Measurements from ENCODE around the gene GFI1.
"Not testable (repeated sequence)": the region's sequence is repeated elsewhere in the genome, so short reads cannot be mapped to it uniquely, and the experiment has no call there.

Gene GFI1

DNA sequence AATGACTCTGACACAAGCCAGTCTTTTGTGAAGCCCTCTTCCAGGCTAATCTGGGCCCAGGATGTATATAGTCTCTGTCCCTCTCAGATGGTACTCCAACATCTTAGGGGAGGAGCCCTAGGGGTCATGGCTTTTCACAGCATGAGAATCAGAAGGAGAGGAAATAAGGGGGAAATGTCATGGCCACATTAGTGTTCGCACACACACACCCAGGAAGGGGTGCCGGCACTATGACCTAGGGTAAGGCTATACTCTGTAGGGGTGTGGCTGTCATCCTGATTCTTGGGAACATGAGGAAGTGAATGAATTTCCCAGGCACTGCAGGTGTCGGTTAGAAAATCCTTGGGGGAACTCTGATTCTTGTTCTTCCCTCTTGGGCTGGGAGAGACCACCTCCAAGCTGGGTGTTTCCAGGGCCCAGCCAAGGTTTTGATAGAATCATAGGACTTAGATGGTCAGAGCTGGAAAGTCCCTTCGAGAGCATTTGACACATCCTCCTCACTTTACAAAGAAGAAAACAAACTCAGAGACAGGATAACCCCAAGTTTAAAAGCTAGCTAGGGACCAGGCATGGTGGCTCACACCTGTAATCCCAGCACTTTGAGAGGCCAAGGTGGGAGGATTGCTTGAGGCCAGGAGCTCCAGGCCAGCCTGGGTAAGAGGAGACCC, 22.0 kb downstream of the GFI1 start:
- no peak for DNase-seq

DNA sequence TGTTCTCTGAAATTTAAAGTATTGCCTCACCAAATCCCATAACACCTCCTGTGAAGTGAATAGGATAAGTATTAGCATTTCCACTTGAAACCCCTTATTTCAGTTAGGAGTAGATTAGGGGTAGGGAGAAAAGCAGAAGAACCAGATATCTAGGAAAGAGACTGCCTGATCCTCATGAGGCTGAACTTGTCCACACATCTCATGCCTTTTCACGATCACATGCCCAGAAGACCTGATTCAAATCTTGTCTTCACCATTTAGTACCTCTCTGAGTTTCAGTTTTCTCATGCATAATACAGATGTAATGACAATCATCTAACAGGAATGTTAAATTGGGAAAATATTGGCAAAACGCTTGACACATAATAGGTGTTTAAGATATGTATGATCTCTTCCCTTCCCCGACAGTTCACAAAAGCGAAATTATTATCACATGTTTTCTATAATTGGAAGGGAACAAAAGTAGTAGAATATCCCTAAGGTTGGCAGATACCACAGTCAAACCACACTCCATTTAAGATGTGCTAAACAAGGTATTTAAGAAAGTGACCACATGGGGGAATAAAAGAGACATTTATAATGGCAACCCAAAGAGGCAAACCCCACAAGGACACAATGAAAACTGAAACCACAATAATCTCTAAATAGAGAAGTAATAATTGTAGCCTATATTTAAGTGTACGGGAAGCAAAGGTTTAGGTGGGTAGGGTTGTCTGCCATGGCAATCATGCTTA, 25.2 kb downstream of the GFI1 start:
- peak in 1 of 5 experiments; percentile 24 for DNase-seq

DNA sequence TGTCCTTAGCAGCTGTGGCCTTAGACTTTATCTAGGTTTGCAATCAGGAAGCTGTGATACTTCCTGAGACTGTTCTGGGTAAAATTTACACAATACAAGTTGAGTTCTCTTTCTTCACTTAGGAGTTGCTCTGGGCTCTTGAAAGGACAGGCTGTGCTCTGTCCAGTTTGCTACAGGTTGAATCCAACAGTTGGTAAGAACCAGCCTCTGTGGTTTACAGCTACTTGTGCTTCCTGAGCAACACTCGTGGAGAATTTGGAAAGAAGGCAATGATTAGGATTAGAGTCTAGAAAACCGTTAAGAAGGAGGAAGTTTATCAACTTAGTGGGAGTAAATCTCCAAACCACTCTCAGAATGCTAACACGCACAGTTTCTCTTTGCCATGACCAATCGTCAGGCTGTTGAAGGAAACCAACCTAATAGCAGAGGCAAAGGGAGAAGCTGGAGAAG, 26.8 kb downstream of the GFI1 start:
- DNase-seq, result peak in 1 of 5 experiments; percentile 25

DNA sequence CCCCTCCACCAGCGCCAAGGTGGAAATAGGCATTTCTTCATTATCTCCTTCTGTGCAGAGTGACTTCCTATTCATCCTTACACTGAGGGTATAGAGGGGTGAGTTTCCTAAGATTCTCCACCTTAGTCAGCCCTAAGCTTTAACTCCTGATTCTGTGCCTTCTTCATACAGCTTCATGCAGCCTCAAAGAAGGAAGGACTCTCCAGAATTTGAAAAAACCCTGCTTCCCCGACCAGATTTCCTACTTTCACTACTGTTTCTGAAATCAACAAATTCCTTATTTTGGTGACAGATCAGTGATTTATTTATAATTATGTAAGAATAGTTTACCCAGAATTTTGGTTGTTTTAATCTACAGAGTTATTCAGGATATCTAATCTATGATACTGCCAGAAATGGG, 28.6 kb downstream of the GFI1 start:
- no peak for DNase-seq

DNA sequence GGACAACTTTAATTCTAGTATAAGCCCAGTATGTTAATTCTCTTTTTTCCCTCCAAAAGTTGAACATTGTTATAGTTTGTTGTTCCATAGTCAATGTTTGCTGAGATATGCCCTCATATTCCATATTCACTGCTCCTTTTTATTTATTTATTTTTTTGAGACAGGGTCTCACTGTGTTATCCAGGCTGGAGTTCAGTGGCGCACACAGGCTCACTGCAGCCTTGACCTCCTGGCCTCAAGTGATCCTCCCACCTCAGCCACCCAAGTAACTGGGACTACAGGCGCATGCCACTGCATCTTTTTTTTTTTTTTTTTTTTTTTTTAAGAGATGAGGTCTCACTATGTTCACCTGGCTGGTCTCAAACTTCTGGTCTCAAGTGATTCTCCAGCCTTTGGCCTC, 38.7 kb downstream of the GFI1 start:
- DNase-seq, result no peak

DNA sequence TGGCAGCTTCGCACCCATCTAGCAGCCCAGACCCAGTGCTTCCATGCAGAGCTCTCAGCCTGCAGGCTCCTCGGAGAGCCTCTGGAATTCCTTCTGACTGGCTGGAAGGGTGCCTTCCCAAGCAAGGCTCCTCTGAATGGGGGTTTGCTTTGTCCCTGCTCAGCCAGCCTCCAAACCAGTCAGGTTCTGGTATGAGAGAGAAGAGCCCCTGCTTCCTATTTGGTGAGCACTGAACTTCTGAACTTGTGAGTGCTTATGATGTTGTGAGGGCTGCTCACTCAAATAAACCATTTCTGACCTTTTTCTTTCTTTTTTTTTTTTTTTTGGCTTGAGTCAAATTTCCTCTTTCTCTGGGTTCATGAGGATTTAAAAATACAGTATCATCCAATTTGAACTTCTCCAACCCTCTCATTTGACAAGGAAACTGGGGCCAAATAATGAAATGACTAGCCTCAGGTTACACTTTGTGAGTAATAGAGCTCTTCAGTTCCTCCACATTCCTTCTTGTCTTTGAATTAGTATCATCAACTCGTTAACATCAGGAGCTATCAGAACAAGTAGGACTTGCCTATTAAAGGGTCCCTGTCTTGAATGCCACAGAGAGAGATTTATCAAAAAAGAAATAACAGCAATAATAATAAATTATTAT, 39.6 kb downstream of the GFI1 start:
- no peak for DNase-seq

DNA sequence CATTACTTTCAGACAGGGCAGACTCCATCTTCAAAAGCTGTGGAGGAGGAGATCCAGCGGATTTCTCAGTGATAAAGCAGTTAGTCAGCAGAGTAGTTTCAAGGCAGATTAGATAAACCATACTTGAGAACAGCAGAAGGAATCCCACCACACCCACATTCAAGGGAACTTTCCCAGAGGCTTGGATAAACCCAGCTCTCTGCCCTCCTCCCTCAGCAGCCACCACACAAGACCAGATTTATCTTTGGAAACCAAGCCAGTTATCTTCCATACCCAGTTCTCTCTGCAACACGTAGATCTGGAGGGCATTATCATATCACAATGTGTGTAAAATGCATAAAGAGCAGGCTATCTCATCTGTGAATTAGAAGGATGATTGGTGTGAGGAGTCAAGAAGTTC, 40.2 kb downstream of the GFI1 start:
- DNase-seq, result no peak

DNA sequence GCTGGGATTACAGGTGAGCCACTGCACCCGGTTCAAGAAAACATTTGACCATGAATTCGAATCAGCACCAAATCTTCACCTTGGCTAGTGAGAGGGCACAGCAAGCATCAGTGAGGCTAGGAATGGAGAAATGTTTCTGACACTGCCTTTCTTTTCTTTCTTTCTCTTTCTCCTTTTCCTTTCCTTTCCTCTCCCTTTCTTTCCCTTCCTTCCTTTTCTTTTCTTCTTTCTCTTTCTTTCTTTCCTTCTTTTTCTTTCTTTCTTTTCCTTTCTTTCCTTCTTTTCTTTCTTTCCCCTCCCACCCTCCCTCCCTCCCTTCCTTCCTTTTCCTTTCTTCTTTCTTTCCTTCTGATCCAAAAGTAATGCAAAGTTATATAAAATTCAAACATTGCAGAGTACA, 40.9 kb downstream of the GFI1 start:
- no peak for DNase-seq

DNA sequence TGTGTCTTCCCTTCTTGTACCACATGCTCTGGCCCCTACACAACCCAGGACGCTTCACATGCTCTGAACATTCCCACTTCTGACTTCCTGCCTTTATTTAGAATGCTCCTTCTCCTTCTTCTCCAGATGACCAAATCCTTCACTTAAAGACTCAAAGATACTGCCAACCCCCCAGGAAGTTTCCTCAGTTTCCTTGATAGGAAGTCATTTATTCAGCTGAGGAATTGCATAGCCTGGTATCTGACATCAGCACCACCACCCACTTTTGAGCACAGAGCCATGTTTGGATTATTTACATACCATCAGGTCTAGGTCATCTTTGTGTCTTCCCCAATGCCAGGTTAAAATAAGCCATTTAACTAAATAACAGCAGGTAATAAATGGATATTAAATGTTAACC, 42.4 kb downstream of the GFI1 start:
- no peak for DNase-seq

DNA sequence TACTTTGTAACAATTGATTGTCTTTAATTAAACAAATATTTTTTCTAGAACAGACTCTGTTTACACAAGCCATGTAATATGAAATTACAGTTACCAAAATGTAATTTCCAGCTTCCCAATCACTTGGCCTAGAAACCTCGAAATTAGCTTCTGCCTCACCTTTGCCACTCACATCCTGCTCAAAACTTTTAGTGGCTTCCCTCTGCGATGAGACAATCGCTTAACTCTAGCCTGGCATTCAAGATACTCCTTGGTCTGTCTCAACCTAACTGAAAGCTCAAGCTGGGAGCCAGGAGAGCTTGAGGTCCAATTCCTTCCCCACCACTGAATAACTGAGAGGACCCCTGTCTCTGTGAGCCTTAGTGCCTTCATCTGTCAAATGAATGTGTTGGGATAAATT, 42.8 kb downstream of the GFI1 start:
- DNase-seq, result no peak

DNA sequence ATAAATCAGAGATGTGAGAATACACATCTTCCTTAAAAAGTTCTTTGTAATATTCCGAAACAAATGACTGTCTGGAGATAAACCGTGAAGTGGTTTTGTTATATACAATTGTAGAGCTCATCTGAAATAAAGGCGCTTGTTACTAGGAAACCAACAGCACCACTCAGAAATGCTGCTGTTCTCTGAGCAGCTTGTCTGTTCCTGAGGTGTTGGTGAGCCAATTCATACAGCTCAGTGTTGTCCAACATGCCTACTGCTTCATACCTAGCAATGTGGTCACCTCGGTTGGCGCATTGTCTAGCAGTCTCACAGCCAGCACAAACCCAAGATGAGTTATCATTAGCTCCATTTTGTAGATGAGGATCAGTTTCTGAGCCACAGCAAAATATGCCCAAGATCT, 44.4 kb downstream of the GFI1 start:
- DNase-seq, result no peak

DNA sequence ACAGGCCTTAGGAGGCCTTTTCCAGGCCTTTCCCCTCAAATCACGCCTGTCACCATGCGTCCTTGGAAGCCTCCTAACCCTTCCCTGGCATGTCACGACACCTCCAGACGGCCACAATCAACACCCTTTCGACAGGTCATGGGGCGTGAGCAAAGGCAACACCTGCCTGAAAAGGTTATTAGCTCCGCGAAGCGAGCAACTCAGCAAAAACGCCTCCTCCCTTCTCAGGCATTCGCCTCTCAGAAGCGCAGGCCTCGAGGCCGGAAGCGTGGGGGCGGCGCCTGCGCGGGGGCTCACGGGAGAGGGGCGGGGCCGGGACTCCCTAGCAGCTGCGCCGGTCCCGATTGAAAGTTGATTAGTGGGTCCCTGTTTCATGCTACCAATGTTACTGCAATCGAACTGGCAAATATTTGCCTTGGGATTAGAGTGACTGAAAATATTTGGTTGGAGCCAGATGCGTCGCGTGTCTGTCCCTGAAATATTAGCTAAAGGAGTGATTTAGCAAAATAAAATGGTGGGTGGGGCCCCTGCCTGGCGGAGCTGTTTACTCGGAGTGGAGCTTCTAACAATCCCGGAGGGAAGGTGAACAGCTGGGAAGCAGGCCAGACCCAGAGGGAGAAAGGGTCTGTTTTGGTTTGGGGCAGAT, 44.9 kb downstream of the GFI1 start:
- no peak for DNase-seq

DNA sequence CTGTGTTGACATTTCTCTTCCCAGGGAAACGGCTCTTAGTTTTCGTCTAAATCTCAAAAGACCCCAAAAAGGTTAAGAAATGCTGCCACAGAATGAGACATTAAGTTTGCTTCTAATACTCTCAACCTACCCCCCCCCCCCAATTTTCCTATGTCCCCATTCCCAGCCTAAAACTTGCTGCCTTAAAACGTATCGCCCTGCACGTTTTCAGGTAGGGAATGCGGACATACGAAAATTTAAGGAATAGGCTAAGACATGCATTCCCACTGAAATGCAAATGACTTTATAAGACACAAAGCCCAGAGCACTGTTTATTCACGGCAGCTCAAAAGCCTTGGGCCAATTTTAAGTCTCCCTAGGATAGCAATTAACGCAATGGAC, 45.4 kb downstream of the GFI1 start:
- DNase-seq, result no peak

DNA sequence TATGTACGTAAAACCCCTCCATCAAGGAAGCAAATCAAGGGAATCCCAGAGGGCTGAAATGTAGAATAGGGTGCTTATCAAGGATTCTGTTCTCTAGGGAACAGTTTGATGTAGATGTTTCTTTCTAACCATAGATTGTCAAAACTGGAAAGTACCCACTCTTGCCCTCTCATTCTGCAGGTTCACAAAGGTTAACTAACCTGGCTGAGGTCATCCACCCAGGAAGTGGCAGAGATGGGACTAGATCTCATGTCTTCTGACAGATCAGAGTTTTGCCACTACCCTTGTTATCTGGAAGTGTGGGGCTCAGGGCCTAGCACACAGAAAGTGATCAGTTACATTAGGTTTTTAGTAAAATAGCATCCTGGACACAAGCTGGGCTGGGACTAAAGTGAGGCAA, 47.4 kb downstream of the GFI1 start:
- DNase-seq, result peak in 1 of 5 experiments; percentile 58

DNA sequence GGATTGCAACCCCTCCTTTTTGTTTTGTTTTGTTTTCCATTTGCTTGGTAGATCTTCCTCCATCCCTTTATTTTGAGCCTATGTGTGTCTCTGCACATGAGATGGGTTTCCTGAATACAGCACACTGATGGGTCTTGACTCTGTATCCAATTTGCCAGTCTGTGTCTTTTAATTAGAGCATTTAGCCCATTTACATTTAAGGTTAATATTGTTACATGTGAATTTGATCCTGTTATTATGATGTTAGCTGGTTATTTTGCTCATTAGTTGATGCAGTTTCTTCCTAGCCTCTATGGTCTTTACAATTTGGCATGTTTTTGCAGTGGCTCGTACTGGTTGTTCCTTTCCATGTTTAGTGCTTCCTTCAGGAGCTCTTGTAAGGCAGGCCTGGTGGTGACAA, 52.2 kb downstream of the GFI1 start:
- not testable (repeated sequence) for DNase-seq

DNA sequence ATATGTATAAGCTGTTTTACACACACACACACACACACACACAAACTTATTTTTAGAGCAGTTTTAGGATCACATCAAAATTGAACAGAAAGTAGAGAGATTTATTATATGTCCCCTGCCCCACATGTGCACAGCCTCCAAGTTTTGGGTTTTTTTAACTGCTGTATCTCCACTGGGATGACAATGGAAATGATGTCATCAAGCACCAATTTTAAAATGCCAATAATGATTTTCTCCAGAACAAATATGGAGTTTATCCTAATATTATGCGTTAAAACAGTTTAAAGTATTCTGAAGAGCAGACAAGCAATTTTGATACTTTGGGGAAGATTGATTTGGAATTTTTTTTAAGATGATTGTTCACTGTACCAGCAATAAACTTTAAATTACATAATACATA, 56.7 kb downstream of the GFI1 start:
- DNase-seq, result no peak

DNA sequence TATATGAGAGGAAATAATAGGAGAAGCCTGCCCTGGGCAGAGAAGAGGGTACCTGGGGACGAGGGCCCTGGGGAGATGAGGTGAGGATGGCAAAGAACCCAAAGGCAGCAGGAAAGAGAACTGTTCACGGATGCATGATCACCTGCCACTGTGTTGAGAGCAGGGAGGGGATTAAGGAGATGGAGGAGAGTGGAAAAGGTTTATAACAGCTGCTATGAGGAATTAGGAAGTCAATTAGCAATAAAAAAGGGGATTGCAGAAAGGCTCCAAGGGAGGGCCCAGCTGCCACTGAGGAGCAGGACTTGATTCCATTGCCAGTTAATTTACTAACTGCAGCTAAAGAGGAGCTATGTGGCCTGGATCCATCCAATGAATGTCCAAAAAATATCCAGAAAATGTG, 61.1 kb downstream of the GFI1 start:
- no peak for DNase-seq

All from T-helper 2 cell (primary cell).